Endodermal cell (in vitro differentiated cells): Measurements from ENCODE around the gene SLX4IP. TPM values are rescaled to one million over a fixed set of nuclear protein-coding genes. Genes with fewer than 3 reads are reported as not detected.

Experiments
- DNase-seq: peaks from one replicate; pipeline ENCODE4 v3.0.0-alpha.2; 2017
- H3K27ac ChIP-seq: 2 replicates; pipeline ENCODE4 v1.5.1; 2013; ENCODE audit warnings: mild to moderate bottlenecking, low read depth, low read length, moderate library complexity
- H3K27me3 ChIP-seq: 2 replicates; pipeline ENCODE4 v1.6.1; 2013; ENCODE audit warnings: mild to moderate bottlenecking, low read length, moderate library complexity; ENCODE audit not compliant: insufficient read depth, control insufficient read depth, poor library complexity, severe bottlenecking
- H3K36me3 ChIP-seq: 2 replicates; pipeline ENCODE4 v1.7.0; 2013; ENCODE audit warnings: mild to moderate bottlenecking, low read length, moderate library complexity; ENCODE audit not compliant: control insufficient read depth, insufficient read depth
- H3K4me1 ChIP-seq: one replicate; pipeline ENCODE4 v1.7.0; 2013; ENCODE audit warnings: low read length; ENCODE audit not compliant: control insufficient read depth, insufficient read depth
- H3K4me3 ChIP-seq: 2 replicates; pipeline ENCODE4 v1.5.1; 2013; ENCODE audit warnings: mild to moderate bottlenecking, low read length, moderate library complexity
- H3K9ac ChIP-seq: 2 replicates; pipeline ENCODE4 v1.6.1; 2013; ENCODE audit warnings: mild to moderate bottlenecking, low read length, moderate library complexity; ENCODE audit not compliant: poor library complexity, severe bottlenecking; ENCODE audit errors: extremely low read depth
- H3K9me3 ChIP-seq: 2 replicates; pipeline ENCODE4 v1.6.1; 2013; ENCODE audit warnings: mild to moderate bottlenecking, low read length, moderate library complexity; ENCODE audit not compliant: control insufficient read depth
- H3K27ac Mint-ChIP-seq: 2 replicates; pipeline ENCODE4 v1.8.0; 2020; ENCODE audit warnings: mixed read lengths
- H3K27me3 Mint-ChIP-seq: 2 replicates; pipeline ENCODE4 v1.8.0; 2021; ENCODE audit warnings: mild to moderate bottlenecking, mixed read lengths; ENCODE audit not compliant: insufficient read depth
- H3K36me3 Mint-ChIP-seq: 2 replicates; pipeline ENCODE4 v1.8.0; 2020; ENCODE audit warnings: low read depth, mixed read lengths
- H3K4me1 Mint-ChIP-seq: 2 replicates; pipeline ENCODE4 v1.8.0; 2020; ENCODE audit warnings: mixed read lengths
- H3K4me3 Mint-ChIP-seq: 2 replicates; pipeline ENCODE4 v1.8.0; 2020; ENCODE audit warnings: mild to moderate bottlenecking, moderate library complexity, mixed read lengths
- H3K9me3 Mint-ChIP-seq: 2 replicates; pipeline ENCODE4 v1.8.0; 2020; ENCODE audit warnings: mild to moderate bottlenecking, mixed read lengths
- WGBS, 2 experiments: methylation state at CpG; one replicate each; pipeline versions ENCODE4 v1.1.5 to v1.1.7; 2013; ENCODE audit warnings: missing lambda C conversion rate in 2 of 2, mixed read lengths in 1 of 2; ENCODE audit not compliant: insufficient coverage in 1 of 2, insufficient read length in 1 of 2; 5-methylcytosine and 5-hydroxymethylcytosine counted together
- total RNA-seq, 2 donors: library from RNA; stranded (reverse); fragmentation: NEBNext Ultra II Directional in 1 of 2; extraction: Animal tissue kit (Norgen Biotek cat#: 25700) in 1 of 2; gene quantifications; 2 replicates in 1 of 2; 3 replicates in 1 of 2; pipeline ENCODE4 v1.2.1, GENCODE V29; 2021
- TF ChIP-seq, protein P1 (sequence below): fragments of 200-600 bp; sonication (generic); conservative IDR thresholded peaks from 2 replicates; pipeline ENCODE4 v1.5.0; 2021; ENCODE audit warnings: antibody characterized with exemption, mild to moderate bottlenecking

The SLX4IP gene
- total RNA-seq, 2 donors from 2014 or later = 9.2 to 9.5 TPM

DNA sequence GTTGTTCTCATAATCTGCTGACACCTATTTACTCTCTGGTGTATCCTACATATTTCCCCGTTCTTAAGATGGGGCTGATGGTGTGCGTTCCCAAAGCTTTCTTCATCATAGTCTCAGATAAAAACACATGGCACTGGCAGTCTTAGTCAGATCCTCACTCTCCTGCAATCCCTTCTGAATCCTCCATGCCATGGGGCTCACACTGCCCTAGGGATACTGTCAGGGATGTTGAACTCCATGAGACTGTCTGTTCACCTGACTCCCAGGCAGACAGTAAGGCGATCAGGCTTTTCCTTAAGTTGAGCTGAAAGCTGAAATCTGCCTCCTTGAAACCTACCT lies 76.0 kb downstream of the SLX4IP start:
- 98 to 100% methylated on average over 3 of the region's 3 CpGs for WGBS, 2 experiments
- Histone ChIP-seq H3K9me3 (no peaks in the 10 kb centered on the region), H3K9ac (no peak overlapping the region), H3K36me3 (no peaks in the 10 kb centered on the region), H3K4me3 (no peak overlapping the region), H3K27ac (no peak overlapping the region), H3K27me3 (no peaks in the 10 kb centered on the region), H3K4me1 (peaks cover 2% of the 10 kb centered on the region)
- H3K4me3 Mint-ChIP-seq = no peak overlapping the region
- H3K27ac Mint-ChIP-seq = peak overlapping the region; percentile 83
- no peak for DNase-seq
- no peaks in the 10 kb centered on the region for H3K9me3 Mint-ChIP-seq
- H3K36me3 Mint-ChIP-seq = no peaks in the 10 kb centered on the region
- TF ChIP-seq, protein P1, sequence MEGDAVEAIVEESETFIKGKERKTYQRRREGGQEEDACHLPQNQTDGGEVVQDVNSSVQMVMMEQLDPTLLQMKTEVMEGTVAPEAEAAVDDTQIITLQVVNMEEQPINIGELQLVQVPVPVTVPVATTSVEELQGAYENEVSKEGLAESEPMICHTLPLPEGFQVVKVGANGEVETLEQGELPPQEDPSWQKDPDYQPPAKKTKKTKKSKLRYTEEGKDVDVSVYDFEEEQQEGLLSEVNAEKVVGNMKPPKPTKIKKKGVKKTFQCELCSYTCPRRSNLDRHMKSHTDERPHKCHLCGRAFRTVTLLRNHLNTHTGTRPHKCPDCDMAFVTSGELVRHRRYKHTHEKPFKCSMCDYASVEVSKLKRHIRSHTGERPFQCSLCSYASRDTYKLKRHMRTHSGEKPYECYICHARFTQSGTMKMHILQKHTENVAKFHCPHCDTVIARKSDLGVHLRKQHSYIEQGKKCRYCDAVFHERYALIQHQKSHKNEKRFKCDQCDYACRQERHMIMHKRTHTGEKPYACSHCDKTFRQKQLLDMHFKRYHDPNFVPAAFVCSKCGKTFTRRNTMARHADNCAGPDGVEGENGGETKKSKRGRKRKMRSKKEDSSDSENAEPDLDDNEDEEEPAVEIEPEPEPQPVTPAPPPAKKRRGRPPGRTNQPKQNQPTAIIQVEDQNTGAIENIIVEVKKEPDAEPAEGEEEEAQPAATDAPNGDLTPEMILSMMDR = no peak
- no peaks in the 10 kb centered on the region for H3K27me3 Mint-ChIP-seq
- peaks cover 32% of the 10 kb centered on the region for H3K4me1 Mint-ChIP-seq

DNA sequence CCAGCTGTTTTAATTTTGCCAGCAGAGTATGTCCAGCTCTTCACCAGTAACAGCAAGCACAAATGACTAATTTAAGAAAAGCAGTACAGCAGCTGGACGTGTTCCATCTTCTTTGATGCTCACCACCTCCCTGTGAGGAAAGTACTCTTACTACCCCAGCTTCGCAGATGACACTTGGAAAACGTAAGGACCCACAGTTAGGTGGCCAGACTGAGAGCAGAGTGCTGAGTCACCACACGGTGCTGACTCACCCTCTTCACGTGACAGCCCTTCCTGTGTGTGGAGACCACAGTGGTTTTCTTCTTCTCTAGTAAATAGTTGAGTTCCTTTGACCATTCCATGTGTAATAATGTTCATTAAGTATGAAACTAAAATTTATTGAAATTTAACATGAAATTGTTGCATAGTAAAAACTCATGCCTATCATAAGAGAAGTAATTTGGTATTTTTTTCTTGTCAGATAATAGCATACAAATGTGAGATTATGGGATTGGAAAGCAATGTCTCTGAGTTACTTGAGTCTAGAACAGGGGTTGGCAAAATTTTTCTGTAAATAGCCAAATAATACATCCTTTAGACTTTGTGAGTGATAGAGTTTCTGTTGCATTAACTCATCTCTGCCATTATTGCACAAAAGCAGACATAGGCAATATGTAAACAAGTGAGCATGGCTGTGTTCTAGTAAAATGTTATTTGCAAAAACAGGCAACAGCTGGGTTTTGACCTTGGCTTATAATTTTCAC lies 76.6 kb downstream of the SLX4IP start:
- Mint-ChIP-seq H3K4me3 (no peak overlapping the region), H3K36me3 (no peaks in the 10 kb centered on the region), H3K27me3 (no peaks in the 10 kb centered on the region), H3K27ac (peak overlapping the region; percentile 83), H3K9me3 (no peaks in the 10 kb centered on the region), H3K4me1 (peaks cover 27% of the 10 kb centered on the region)
- TF ChIP-seq, protein P1 = no peak
- H3K9ac ChIP-seq = no peak overlapping the region
- no peak overlapping the region for H3K4me3 ChIP-seq
- H3K27me3 ChIP-seq = no peaks in the 10 kb centered on the region
- H3K36me3 ChIP-seq = no peaks in the 10 kb centered on the region
- H3K4me1 ChIP-seq = peaks cover 2% of the 10 kb centered on the region
- no peak overlapping the region for H3K27ac ChIP-seq
- peak; percentile 86 for DNase-seq
- 38 to 59% methylated on average over 4 to 5 of the region's 5 CpGs for WGBS, 2 experiments
- no peaks in the 10 kb centered on the region for H3K9me3 ChIP-seq

DNA sequence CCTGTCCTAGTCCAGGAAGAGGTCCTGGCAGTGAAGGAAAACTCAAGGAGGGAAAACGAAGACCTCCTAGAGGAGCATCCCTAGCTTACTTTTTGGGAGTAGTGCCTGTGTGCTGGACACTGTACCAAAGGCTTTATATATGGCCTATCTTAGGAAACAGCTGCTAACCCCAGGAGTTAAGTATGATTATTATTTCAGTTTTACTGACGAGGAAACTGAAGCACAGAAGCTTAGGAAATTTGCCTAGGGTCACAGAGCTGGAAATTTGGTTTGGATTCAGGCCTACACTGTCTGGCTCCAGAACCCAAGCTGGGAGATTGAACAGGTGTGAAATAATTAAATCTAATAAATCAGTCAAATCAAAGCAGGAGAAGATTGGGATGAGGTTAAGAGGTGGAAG lies 78.0 kb downstream of the SLX4IP start:
- TF ChIP-seq, protein P1 = no peak
- Mint-ChIP-seq H3K36me3 (no peaks in the 10 kb centered on the region), H3K9me3 (no peaks in the 10 kb centered on the region), H3K27me3 (no peaks in the 10 kb centered on the region), H3K4me3 (no peak overlapping the region), H3K27ac (no peak overlapping the region), H3K4me1 (peaks cover 23% of the 10 kb centered on the region)
- Histone ChIP-seq H3K9ac (no peak overlapping the region), H3K4me1 (peaks cover 2% of the 10 kb centered on the region), H3K36me3 (no peaks in the 10 kb centered on the region), H3K9me3 (no peaks in the 10 kb centered on the region), H3K4me3 (no peak overlapping the region), H3K27ac (no peak overlapping the region), H3K27me3 (no peaks in the 10 kb centered on the region)
- no peak for DNase-seq
- WGBS, 2 experiments = 93 to 100% methylated on average over 1 to 2 of the region's 2 CpGs
